Measurements from ENCODE around the gene BRICD5. TPM values are rescaled to one million over a fixed set of nuclear protein-coding genes. Genes with fewer than 3 reads are reported as not detected.

The BRICD5 gene
- total and polyA plus RNA-seq, 8 donors: 2.9 to 15.3 (median 5.1) TPM

DNA sequence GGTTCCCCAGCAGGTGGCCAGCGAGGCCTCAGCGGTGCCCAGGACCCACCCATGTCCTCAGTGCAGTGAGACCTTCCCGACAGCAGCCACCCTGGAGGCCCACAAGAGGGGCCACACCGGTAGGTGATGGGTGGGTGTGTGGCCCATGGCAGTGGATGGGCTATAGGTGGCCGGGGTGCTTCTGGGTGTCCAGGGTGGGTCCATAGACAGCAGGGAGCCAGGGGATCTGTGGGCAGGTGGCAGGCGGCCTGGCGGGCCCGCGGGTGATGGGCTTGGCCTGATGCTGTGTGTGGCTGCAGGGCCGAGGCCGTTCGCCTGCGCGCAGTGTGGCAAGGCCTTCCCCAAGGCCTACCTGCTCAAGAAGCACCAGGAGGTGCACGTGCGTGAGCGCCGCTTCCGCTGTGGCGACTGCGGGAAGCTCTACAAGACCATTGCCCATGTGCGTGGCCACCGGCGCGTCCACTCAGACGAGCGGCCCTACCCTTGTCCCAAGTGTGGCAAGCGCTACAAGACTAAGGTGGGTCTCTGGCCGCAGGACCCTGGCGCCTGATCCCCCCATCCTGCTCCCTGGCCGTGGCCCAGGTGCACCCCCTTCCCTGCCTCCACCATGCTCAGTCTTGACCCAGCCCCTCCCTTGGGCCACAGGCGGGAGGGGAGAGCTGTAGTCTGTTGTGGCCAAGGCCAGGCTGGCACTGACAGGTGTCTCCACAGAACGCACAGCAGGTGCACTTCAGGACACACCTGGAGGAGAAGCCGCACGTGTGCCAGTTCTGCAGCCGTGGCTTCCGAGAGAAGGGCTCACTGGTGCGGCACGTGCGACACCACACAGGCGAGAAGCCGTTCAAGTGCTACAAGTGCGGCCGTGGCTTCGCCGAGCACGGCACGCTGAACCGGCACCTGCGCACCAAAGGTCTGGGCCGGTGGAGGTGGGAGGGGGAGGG, 23.5 kb upstream of the BRICD5 start:
- H3K4me1 ChIP-seq: peaks cover 15 to 26% of the 10 kb centered on the region in 2 donors
- H3K36me3 ChIP-seq: peaks cover 0 to 83% of the 10 kb centered on the region in 2 donors
- H3K4me3 ChIP-seq: no peak overlapping the region
- H3K9me3 ChIP-seq: no peaks in the 10 kb centered on the region
- H3K27me3 ChIP-seq: peaks cover 16 to 36% of the 10 kb centered on the region in 2 donors
- intact Hi-C loops (cut with DNase I): no loop called here
- no peak overlapping the region for H3K27ac ChIP-seq
- TF ChIP-seq, protein P1, sequence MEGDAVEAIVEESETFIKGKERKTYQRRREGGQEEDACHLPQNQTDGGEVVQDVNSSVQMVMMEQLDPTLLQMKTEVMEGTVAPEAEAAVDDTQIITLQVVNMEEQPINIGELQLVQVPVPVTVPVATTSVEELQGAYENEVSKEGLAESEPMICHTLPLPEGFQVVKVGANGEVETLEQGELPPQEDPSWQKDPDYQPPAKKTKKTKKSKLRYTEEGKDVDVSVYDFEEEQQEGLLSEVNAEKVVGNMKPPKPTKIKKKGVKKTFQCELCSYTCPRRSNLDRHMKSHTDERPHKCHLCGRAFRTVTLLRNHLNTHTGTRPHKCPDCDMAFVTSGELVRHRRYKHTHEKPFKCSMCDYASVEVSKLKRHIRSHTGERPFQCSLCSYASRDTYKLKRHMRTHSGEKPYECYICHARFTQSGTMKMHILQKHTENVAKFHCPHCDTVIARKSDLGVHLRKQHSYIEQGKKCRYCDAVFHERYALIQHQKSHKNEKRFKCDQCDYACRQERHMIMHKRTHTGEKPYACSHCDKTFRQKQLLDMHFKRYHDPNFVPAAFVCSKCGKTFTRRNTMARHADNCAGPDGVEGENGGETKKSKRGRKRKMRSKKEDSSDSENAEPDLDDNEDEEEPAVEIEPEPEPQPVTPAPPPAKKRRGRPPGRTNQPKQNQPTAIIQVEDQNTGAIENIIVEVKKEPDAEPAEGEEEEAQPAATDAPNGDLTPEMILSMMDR (IDR thresholded peaks at IDR 0.05): no peak
- ATAC-seq (no peak), DNase-seq (peak in 1 of 4 donors; percentile 77)

DNA sequence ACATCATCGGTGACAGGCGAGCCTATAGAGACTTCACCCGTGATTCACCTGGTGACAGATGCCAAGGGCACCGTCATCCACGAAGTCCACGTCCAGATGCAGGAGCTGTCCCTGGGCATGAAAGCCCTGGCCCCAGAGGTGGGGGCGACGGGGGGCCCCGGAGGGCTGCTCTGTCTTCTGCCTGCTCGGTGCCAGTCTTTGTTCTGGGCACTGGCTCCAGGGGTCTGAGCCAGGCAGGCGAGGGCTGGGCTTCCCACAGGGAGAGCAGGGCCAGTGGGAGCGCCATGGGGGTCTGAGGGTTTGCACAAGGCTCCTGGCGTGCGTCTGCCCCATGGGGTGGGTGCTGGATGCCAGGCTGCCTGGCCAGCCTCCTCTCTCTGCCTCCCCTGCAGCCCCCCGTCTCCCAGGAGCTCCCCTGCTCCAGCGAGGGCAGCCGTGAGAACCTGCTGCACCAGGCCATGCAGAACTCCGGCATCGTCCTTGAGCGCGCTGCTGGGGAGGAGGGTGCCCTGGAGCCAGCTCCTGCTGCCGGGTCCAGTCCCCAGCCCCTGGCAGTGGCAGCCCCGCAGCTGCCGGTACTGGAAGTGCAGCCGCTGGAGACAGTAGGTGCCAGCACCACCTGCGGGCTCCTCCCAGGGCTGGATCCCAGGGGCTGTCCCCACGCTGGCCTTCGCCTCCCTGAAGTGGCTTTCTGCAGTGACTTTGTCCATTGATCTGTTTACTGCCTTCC, 22.5 kb upstream of the BRICD5 start:
- TF ChIP-seq, protein P1 (IDR thresholded peaks at IDR 0.05): no peak
- DNase-seq (peak in 1 of 4 donors; percentile 68), ATAC-seq (no peak)
- Histone ChIP-seq H3K27me3 (peaks cover 16 to 30% of the 10 kb centered on the region in 2 donors), H3K9me3 (no peaks in the 10 kb centered on the region), H3K4me3 (no peak overlapping the region), H3K27ac (no peak overlapping the region), H3K4me1 (peaks cover 15 to 25% of the 10 kb centered on the region in 2 donors), H3K36me3 (peaks cover 0 to 83% of the 10 kb centered on the region in 2 donors)
- intact Hi-C loops (cut with DNase I): no loop called here

DNA sequence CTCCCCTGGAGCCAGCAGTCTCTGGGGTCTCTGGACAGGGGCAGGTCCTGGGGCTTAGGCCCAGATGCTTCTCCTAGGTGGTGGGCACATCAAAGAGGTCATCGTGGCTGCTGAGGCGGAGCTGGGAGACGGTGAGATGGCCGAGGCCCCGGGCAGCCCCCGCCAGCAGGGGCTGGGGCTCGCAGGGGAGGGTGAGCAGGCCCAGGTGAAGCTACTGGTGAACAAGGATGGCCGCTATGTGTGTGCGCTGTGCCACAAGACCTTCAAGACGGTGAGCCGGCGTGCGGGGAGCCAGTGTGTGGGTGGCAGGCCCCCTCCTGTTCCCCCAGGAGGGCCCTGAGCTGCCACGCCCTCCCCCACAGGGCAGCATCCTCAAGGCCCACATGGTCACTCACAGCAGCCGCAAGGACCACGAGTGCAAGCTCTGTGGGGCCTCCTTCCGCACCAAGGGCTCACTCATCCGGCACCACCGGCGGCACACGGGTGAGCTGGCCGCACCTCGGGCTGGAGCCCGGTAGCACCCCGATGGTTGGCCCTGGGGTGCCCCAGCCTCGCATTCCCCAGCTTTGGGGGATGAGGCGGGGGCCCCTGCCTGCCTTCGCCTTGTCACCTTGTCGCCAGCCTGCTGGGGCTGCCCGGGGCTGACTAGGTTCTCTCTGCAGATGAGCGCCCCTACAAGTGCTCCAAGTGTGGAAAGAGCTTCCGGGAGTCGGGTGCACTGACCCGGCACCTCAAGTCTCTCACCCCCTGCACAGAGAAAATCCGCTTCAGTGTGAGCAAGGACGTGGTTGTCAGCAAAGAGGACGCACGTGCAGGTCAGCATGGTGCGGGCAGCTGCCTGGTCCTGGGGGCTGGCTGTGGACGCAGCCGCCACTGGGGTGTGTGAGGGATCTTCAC, 21.7 kb upstream of the BRICD5 start:
- intact Hi-C loops (cut with DNase I): no loop called here
- Histone ChIP-seq H3K4me1 (peaks cover 12 to 17% of the 10 kb centered on the region in 2 donors), H3K9me3 (no peaks in the 10 kb centered on the region), H3K27ac (no peak overlapping the region), H3K4me3 (no peak overlapping the region), H3K36me3 (peaks cover 0 to 85% of the 10 kb centered on the region in 2 donors), H3K27me3 (peaks cover 8 to 21% of the 10 kb centered on the region in 2 donors)
- TF ChIP-seq, protein P1 (IDR thresholded peaks at IDR 0.05): no peak
- DNase-seq (no peak), ATAC-seq (no peak)

DNA sequence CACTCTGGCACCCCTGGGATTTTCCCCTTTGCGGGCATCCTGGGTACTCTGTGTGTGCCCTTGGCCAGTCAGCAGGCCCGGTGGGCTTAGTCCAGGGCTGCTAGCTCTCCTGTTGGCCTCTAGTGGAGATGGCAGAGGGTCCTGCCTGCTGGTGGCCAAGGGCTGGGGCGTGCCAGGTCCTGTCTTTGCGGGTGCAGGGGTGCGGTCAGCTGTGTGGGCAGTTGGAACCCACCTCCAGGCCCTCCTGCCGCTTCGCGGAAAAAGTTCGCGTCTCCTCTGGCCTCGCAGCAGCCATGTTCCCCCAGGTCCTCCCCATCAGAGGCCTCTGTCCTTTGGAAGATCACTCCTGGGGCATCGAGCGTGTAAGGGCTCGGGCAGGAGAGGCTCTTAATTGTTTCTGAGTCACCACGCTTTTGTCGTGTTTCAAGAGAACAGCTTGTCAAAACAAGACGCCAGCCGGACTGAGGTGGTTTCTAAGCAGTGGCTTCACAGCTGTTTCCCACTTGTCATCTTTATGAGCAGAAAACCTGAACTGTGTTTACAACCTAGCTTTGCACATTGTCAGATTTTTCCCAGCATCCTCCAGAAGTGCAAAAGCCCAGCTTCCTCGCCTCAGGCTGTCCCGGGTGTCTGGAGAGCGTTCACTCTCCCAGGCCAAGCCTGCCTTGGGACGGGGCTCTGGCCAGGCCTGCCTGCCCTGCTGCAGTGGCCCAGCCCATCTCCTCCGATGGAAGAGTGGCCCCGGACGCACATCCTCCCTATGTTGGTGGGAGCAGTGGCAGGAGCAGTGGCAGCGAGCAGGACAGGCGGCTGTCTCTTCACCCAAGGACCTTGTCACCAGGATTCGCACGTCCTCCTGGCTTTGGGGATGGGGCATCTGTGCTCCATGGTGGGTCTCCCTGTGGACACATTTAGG, 20.6 kb upstream of the BRICD5 start:
- TF ChIP-seq, protein P1 (IDR thresholded peaks at IDR 0.05): no peak
- Histone ChIP-seq H3K4me3 (no peak overlapping the region), H3K27me3 (peaks cover 0 to 11% of the 10 kb centered on the region in 2 donors), H3K9me3 (no peaks in the 10 kb centered on the region), H3K36me3 (peaks cover 0 to 85% of the 10 kb centered on the region in 2 donors), H3K4me1 (peaks cover 2 to 11% of the 10 kb centered on the region in 2 donors), H3K27ac (no peak overlapping the region)
- DNase-seq (no peak), ATAC-seq (no peak)
- intact Hi-C loops (cut with DNase I): no loop called here
